NCI-H1417 treated with DMSO at 0.1 percent for 48 hours (cell line): ENCODE data around the gene SFXN5.
"Not testable (repeated sequence)": the region's sequence is repeated elsewhere in the genome, so short reads cannot be mapped to it uniquely, and the experiment has no call there.

Experiments
- DNase-seq: peaks from one replicate; lab custom pipeline; 2025; lab: John Stamatoyannopoulos, UW

The SFXN5 gene

GRCh38 chr2:73071360-73072128 lies at the start of gene SFXN5:
Gene SFXN5, minus strand, starts transcription at chr2:73071712. Its CDS starts 7 bp downstream, at chr2:73071705.
- DNase-seq: peak; percentile 94

GRCh38 chr2:73119611-73120239 lies 48.2 kb upstream of the SFXN5 start:
- not testable (repeated sequence) for DNase-seq

GRCh38 chr2:73117441-73117840 lies 45.9 kb upstream of the SFXN5 start:
- DNase-seq: no peak

GRCh38 chr2:73116182-73116960 lies 44.9 kb upstream of the SFXN5 start:
- DNase-seq: no peak

GRCh38 chr2:73114273-73114867 lies 42.9 kb upstream of the SFXN5 start:
- DNase-seq: no peak

GRCh38 chr2:73112913-73113854 lies 41.7 kb upstream of the SFXN5 start, which contains the start of gene RAB11FIP5:
Gene RAB11FIP5, minus strand, starts transcription at chr2:73112948. Its CDS starts 171 bp downstream, at chr2:73112777.
- peak; percentile 10 for DNase-seq

GRCh38 chr2:73112026-73112912 lies 40.8 kb upstream of the SFXN5 start:
- DNase-seq: no peak

GRCh38 chr2:73111073-73112025 lies 39.8 kb upstream of the SFXN5 start:
- DNase-seq: no peak

GRCh38 chr2:73110168-73111072 lies 38.9 kb upstream of the SFXN5 start:
- DNase-seq: no peak

GRCh38 chr2:73109431-73110167 lies 38.1 kb upstream of the SFXN5 start:
- DNase-seq: no peak

- no peak for DNase-seq
Measured at GRCh38 chr2:73107211-73107926, 35.9 kb upstream of the SFXN5 start.

GRCh38 chr2:73106791-73107190 lies 35.3 kb upstream of the SFXN5 start:
- no peak for DNase-seq

- DNase-seq: no peak
Measured at GRCh38 chr2:73105511-73105971, 34.0 kb upstream of the SFXN5 start.

- no peak for DNase-seq
Measured at GRCh38 chr2:73104933-73105332, 33.4 kb upstream of the SFXN5 start.

- DNase-seq: no peak
Measured at GRCh38 chr2:73103018-73103542, 31.6 kb upstream of the SFXN5 start.

- DNase-seq: no peak
Measured at GRCh38 chr2:73101626-73102256, 30.2 kb upstream of the SFXN5 start.
